NCI-H2029 treated with DMSO at 0.1 percent for 48 hours (cell line): Measurements from ENCODE around the gene PC.
A peak's percentile ranks its signal among the peaks of the same experiment; 100 is the strongest.
"Not testable (repeated sequence)": the region's sequence is repeated elsewhere in the genome, so short reads cannot be mapped to it uniquely, and the experiment has no call there.

Experiments used
- DNase-seq: peaks from one replicate; lab custom pipeline; 2025; lab: John Stamatoyannopoulos, UW

The PC gene

GRCh38 chr11:66981976-66982578, 23.9 kb upstream of the PC start:
- peak; percentile 93 for DNase-seq

- DNase-seq = no peak
Observed at GRCh38 chr11:66979336-66979980, 21.3 kb upstream of the PC start.

GRCh38 chr11:66978717-66979116, 20.5 kb upstream of the PC start:
- no peak for DNase-seq

GRCh38 chr11:66978229-66978628, 20.0 kb upstream of the PC start:
- no peak for DNase-seq

GRCh38 chr11:66976925-66977324, 18.7 kb upstream of the PC start:
- no peak for DNase-seq

GRCh38 chr11:66976028-66976467, 17.9 kb upstream of the PC start:
- DNase-seq = no peak

GRCh38 chr11:66975405-66976027, 17.3 kb upstream of the PC start:
- DNase-seq = no peak

- no peak for DNase-seq
Observed at GRCh38 chr11:66974724-66975404, 16.7 kb upstream of the PC start, which contains the start of gene C11orf86. TSS of gene C11orf86 (plus strand) at chr11:66975304. CDS start at chr11:66975363, 59 bp downstream.

GRCh38 chr11:66973956-66974580, 15.9 kb upstream of the PC start:
- no peak for DNase-seq

- DNase-seq = no peak
Observed at GRCh38 chr11:66971488-66971887, 13.3 kb upstream of the PC start.

- no peak for DNase-seq
Observed at GRCh38 chr11:66970807-66971442, 12.7 kb upstream of the PC start.

- DNase-seq = no peak
Observed at GRCh38 chr11:66970371-66970806, 12.2 kb upstream of the PC start.

GRCh38 chr11:66969584-66970225, 11.5 kb upstream of the PC start:
- DNase-seq = no peak

- no peak for DNase-seq
Observed at GRCh38 chr11:66967670-66968425, 9.7 kb upstream of the PC start.

- no peak for DNase-seq
Observed at GRCh38 chr11:66966351-66966750, 8.2 kb upstream of the PC start.

GRCh38 chr11:66964495-66964894, 6.3 kb upstream of the PC start:
- no peak for DNase-seq

- DNase-seq = no peak
Observed at GRCh38 chr11:66962801-66963200, 4.6 kb upstream of the PC start.

GRCh38 chr11:66962247-66962646, 4.1 kb upstream of the PC start:
- no peak for DNase-seq

- DNase-seq = not testable (repeated sequence)
Observed at GRCh38 chr11:66961691-66962213, 3.6 kb upstream of the PC start.

GRCh38 chr11:66958956-66959274, 732 bp upstream of the PC start:
- no peak for DNase-seq

- DNase-seq = no peak
Observed at GRCh38 chr11:66957971-66958231, 282 bp downstream of the PC start.
